ENCODE measurements around the gene TSC2. TPM values are rescaled to one million over a fixed set of nuclear protein-coding genes. Genes with fewer than 3 reads are reported as not detected.
A peak's percentile ranks its signal among the peaks of the same experiment; 100 is the strongest.

The TSC2 gene
- total and polyA plus RNA-seq, 2 of the 13 experiments (the other 11 are each of a cell fraction or from before 2014, with no cell fraction given): 19.6 to 40.4 TPM

- TF ChIP-seq ZNF318 (CRISPR knock-in tag; IDR thresholded peaks at IDR 0.05) (no peak), SATB2 (CRISPR knock-in tag; IDR thresholded peaks at IDR 0.05) (no peak), HMGA1 (CRISPR knock-in tag; conservative IDR thresholded peaks at IDR 0.05) (no peak), ZBTB7B (CRISPR knock-in tag; IDR thresholded peaks at IDR 0.05) (no peak), ZSCAN21 (CRISPR knock-in tag; IDR thresholded peaks at IDR 0.05; ENCODE audit: borderline replicate concordance) (no peak), ZSCAN5A (CRISPR knock-in tag; IDR thresholded peaks at IDR 0.05; ENCODE audit: borderline replicate concordance) (no peak), ZC3H13 (CRISPR knock-in tag; IDR thresholded peaks at IDR 0.05) (no peak), HNRNPL (IDR thresholded peaks at IDR 0.05; ENCODE audit: low read depth, low read length) (peak; percentile 61; the same call in 1 of the 2 replicates), MIXL1 (CRISPR knock-in tag; IDR thresholded peaks at IDR 0.05) (no peak), KIAA2018 (CRISPR knock-in tag; IDR thresholded peaks at IDR 0.05; ENCODE audit: borderline replicate concordance) (no peak)
These were observed 8.3 kb downstream of the TSC2 start (continued) for GRCh38 chr16:2056077-2056476.
